Measurements from ENCODE around the gene HAUS7. TPM values are rescaled to one million over a fixed set of nuclear protein-coding genes. Genes with fewer than 3 reads are reported as not detected.

The HAUS7 gene
- total and polyA plus RNA-seq, 2 donors from 2014 or later: 28.1 to 47.6 TPM

DNA sequence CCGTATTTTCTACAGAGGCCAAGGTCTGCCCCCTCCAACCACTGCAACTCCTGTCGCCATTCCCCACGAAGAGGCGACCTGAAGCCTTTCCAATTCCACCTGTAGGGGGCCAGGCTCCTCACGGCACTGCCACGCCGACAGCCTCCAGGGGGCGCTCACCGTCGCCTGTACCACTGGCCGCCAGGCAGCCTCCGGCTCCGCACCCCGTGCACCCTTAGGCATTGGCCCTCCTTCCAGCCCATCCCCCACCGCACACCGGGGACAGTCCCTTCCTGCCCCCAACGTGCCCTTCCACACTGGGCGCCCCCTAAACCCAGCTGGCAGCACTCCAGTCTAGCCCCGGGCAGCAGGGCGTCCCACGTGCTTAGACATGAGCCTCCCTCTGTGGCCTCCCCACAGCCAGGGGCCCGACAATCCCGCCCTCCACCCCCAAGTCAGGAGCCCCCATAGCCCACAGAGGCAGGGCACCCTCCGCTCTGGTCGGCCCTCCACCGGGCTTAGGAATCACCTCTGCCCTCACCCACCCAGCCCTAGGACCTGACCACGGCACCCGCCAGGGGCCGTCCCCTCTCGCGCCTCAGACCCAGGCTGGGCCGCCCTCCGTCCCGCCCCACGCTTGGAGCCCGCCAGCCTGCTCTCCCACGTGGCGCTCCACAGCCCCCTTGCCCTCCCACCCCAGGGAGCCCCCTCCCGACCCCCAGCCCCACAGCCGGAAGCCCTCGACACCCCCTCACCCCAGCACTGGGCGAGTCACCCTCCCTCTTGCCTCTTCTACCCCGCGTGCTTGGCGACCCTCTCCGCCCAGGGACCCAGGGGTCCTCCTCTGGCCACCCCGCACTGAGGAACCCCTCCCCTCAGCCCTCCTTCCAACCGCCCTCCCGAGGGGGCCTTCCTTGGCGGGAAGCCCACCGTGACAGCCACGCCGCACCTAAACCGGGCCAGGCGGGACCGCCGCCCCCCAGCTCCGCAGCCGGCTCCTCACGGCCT, 69.9 kb downstream of the HAUS7 start:
- intact Hi-C loops (cut with DNase I): no loop called here
- H3K36me3 ChIP-seq (ENCODE audit: control insufficient read depth in 2 of 3, insufficient read depth in 3 of 3, low read length in 3 of 3): no peaks in the 10 kb centered on the region
- no peaks in the 10 kb centered on the region for H3K4me1 ChIP-seq (ENCODE audit: control insufficient read depth in 2 of 3, insufficient read depth in 2 of 3, low read depth in 1 of 3, low read length in 3 of 3)
- DNase-seq: peak in 1 of 5 donors; percentile 78
- no peak overlapping the region for H3K9ac ChIP-seq (ENCODE audit: low read length in 3 of 3)
- no peak overlapping the region for H3K27ac ChIP-seq (ENCODE audit: low read depth in 2 of 2, low read length in 2 of 2)
- no peaks in the 10 kb centered on the region for H3K9me3 ChIP-seq (ENCODE audit: control insufficient read depth in 2 of 3, insufficient read depth in 1 of 3, low read length in 3 of 3)
- no peak overlapping the region for H3K4me3 ChIP-seq (ENCODE audit: low read length in 3 of 3)
- TF ChIP-seq, protein P1, sequence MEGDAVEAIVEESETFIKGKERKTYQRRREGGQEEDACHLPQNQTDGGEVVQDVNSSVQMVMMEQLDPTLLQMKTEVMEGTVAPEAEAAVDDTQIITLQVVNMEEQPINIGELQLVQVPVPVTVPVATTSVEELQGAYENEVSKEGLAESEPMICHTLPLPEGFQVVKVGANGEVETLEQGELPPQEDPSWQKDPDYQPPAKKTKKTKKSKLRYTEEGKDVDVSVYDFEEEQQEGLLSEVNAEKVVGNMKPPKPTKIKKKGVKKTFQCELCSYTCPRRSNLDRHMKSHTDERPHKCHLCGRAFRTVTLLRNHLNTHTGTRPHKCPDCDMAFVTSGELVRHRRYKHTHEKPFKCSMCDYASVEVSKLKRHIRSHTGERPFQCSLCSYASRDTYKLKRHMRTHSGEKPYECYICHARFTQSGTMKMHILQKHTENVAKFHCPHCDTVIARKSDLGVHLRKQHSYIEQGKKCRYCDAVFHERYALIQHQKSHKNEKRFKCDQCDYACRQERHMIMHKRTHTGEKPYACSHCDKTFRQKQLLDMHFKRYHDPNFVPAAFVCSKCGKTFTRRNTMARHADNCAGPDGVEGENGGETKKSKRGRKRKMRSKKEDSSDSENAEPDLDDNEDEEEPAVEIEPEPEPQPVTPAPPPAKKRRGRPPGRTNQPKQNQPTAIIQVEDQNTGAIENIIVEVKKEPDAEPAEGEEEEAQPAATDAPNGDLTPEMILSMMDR (IDR thresholded peaks at IDR 0.05; ENCODE audit: borderline replicate concordance, extremely low read depth, insufficient read depth): peak; percentile 44
- H3K27me3 ChIP-seq (ENCODE audit: control insufficient read depth, insufficient read depth, low read length): no peaks in the 10 kb centered on the region
- FAIRE-seq: no peak

DNA sequence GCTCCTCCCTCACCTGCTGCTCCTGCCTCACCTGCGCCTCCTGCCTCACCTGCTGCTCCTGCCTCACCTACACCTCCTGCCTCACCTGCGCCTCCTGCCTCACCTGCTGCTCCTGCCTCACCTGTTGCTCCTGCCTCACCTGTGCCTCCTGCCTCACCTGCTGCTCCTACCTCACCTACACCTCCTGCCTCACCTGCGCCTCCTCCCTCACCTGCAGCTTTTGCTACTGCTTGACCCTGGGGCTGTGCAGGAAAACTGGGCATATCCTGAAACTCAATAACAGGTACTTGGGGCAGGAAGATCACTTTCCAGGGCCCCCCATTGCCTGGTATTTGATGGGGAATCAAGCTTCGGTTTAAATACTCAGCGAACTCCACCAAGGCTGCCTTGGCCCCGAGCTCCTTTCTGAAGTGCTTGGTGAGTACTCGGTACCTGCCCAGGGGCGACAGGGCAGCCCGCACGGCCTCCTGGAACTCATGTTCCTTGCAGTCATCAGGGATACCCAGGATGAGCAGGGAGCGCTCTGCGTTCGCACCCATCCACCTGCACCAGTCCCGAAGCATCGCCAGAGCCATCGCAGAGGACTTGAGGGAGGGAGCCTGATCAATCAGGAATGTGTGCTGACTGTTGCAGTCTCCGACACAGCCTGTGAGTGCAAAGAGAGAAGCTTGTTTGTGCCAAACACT, 72.0 kb downstream of the HAUS7 start:
- TF ChIP-seq, protein P1 (IDR thresholded peaks at IDR 0.05; ENCODE audit: borderline replicate concordance, extremely low read depth, insufficient read depth): no peak
- H3K27me3 ChIP-seq (ENCODE audit: control insufficient read depth, insufficient read depth, low read length): no peaks in the 10 kb centered on the region
- no peaks in the 10 kb centered on the region for H3K9me3 ChIP-seq (ENCODE audit: control insufficient read depth in 2 of 3, insufficient read depth in 1 of 3, low read length in 3 of 3)
- intact Hi-C loops (cut with DNase I): no loop called here
- DNase-seq: peak in 1 of 5 donors; percentile 50
- H3K4me3 ChIP-seq (ENCODE audit: low read length in 3 of 3): no peak overlapping the region
- H3K36me3 ChIP-seq (ENCODE audit: control insufficient read depth in 2 of 3, insufficient read depth in 3 of 3, low read length in 3 of 3): no peaks in the 10 kb centered on the region
- no peak overlapping the region for H3K9ac ChIP-seq (ENCODE audit: low read length in 3 of 3)
- H3K4me1 ChIP-seq (ENCODE audit: control insufficient read depth in 2 of 3, insufficient read depth in 2 of 3, low read depth in 1 of 3, low read length in 3 of 3): no peaks in the 10 kb centered on the region
- no peak overlapping the region for H3K27ac ChIP-seq (ENCODE audit: low read depth in 2 of 2, low read length in 2 of 2)
- no peak for FAIRE-seq

Other genes with a start within 250 kb of the HAUS7 start
- not detected for gene PNMA6F, start 148.8 kb downstream of the HAUS7 start, total RNA-seq
- gene PNMA6F, start 148.8 kb downstream of the HAUS7 start, polyA plus RNA-seq (ENCODE audit: insufficient read depth, low read depth, low replicate concordance): not detected
- gene ZNF275, start 136.4 kb downstream of the HAUS7 start, total RNA-seq: 11.2 TPM
- gene ZNF275, start 136.4 kb downstream of the HAUS7 start, polyA plus RNA-seq (ENCODE audit: insufficient read depth, low read depth, low replicate concordance): 4.3 TPM
- gene PNMA6E, start 69.2 kb downstream of the HAUS7 start, total RNA-seq: not detected
- gene PNMA6E, start 69.2 kb downstream of the HAUS7 start, polyA plus RNA-seq (ENCODE audit: insufficient read depth, low read depth, low replicate concordance): not detected
- 0.91 TPM for gene ZFP92, start 59.1 kb downstream of the HAUS7 start, total RNA-seq
- 0.47 TPM for gene ZFP92, start 59.1 kb downstream of the HAUS7 start, polyA plus RNA-seq (ENCODE audit: insufficient read depth, low read depth, low replicate concordance)
- 1.4 TPM for gene TREX2, start 24.5 kb downstream of the HAUS7 start, total RNA-seq
- gene TREX2, start 24.5 kb downstream of the HAUS7 start, polyA plus RNA-seq (ENCODE audit: insufficient read depth, low read depth, low replicate concordance): 0.67 TPM
- 164 TPM for gene BGN, start 24.4 kb upstream of the HAUS7 start, total RNA-seq
- gene BGN, start 24.4 kb upstream of the HAUS7 start, polyA plus RNA-seq (ENCODE audit: insufficient read depth, low read depth, low replicate concordance): 288 TPM
- not detected for gene ATP2B3, start 47.1 kb upstream of the HAUS7 start, total RNA-seq
- 0.37 TPM for gene ATP2B3, start 47.1 kb upstream of the HAUS7 start, polyA plus RNA-seq (ENCODE audit: insufficient read depth, low read depth, low replicate concordance)
- 14.6 TPM for gene CCNQ, start 128.6 kb upstream of the HAUS7 start, total RNA-seq
- gene CCNQ, start 128.6 kb upstream of the HAUS7 start, polyA plus RNA-seq (ENCODE audit: insufficient read depth, low read depth, low replicate concordance): 35.4 TPM
- gene DUSP9, start 176.6 kb upstream of the HAUS7 start, total RNA-seq: 4.7 TPM
- 81.4 TPM for gene DUSP9, start 176.6 kb upstream of the HAUS7 start, polyA plus RNA-seq (ENCODE audit: insufficient read depth, low read depth, low replicate concordance)
- 1.5 TPM for gene PNCK, start 203.2 kb upstream of the HAUS7 start, total RNA-seq
- gene PNCK, start 203.2 kb upstream of the HAUS7 start, polyA plus RNA-seq (ENCODE audit: insufficient read depth, low read depth, low replicate concordance): 5.5 TPM
- 110 TPM for gene SLC6A8, start 217.3 kb upstream of the HAUS7 start, total RNA-seq
- gene SLC6A8, start 217.3 kb upstream of the HAUS7 start, polyA plus RNA-seq (ENCODE audit: insufficient read depth, low read depth, low replicate concordance): 79.7 TPM